Astrocyte of the hippocampus (primary cell): ENCODE data around the gene CMTM8.
A peak's percentile ranks its signal among the peaks of the same experiment; 100 is the strongest.

ENCODE experiments used
- DNase-seq: peaks from one replicate; pipeline ENCODE4 v3.0.0; 2011; ENCODE audit warnings: low read depth, low spot score

The CMTM8 gene

GRCh38 chr3:32335365-32336112 lies 97.1 kb downstream of the CMTM8 start:
- DNase-seq = no peak

DNA sequence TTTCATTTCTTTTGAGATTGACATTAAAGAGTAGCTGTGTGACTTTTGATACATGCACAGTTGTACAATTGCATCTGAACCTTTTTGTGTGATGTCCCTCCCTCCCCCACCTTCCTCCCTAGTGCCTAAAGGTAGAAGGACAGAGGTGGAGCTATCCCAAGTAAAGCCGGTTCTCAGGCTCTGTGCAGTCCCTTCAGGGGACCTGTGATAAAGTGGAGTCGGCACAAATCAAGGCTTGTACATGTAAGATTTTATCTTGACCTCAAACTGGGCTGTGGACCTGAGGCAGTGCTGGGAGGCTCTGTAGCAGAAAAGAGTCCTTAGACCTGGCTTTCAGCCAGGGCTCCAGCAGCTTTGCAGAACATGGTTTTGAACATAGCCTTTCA lies 97.6 kb downstream of the CMTM8 start:
- no peak for DNase-seq

DNA sequence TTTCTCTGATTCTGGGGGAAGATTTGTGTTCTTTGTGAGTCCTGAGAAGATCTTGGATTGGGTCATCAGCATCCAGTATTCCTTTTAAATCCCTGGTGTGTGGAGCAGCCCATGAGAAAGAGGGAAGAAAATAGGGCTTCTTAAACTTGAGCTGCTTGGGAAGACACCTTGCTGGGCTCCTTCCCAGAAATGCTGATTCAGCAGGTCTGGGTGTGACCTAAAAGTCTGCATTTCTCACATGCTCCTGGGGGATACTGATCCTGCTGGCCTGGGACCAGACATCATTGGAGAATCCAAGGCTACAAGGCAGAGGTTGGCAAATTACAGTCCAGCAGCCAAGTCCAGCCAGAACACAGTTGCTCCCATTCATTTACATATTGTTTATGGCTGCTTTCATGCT lies 99.0 kb downstream of the CMTM8 start:
- peak; percentile 25 for DNase-seq

- peak; percentile 68 for DNase-seq
Measured at GRCh38 chr3:32340039-32340438, 101.6 kb downstream of the CMTM8 start.

- DNase-seq = no peak
Measured at GRCh38 chr3:32340611-32341365, 102.3 kb downstream of the CMTM8 start.

DNA sequence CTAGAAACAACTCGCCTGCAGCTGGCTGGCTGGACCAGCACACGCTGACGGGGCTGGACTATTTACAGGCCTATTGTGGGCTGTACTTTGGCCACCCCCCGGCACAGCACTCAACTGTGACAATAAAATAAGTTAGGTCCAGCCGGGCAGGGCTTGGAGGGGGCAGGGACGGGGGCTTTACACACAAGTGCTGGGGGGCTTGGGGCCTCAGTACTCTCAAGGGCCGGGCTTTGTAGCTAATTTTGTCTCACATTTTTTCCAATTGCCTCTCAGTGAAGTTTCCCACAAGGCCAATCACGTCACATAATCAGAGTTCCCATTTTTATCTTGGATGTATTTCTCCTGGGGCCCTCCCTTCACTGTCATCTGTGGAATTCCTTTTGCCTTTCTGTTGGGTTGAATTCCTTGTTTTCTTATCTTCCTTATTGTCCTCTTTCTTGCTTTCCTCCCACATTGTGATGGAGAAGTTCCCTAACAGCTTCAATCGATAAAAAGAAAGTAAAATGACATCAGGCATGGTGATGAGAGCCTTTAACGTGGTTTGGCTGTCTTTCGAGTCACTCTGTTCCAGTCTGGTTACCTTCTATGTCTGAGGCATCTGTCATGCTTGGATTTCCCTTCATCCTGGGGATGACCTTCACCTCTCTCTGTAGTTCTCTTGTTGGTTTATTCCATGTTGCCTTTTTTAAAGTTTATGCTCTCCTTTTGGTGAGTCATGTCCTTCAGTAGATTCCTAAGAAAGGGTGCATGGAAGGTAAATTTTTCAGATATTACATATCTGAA lies 109.1 kb downstream of the CMTM8 start:
- no peak for DNase-seq

- DNase-seq = no peak
Measured at GRCh38 chr3:32349184-32349583, 110.7 kb downstream of the CMTM8 start.

GRCh38 chr3:32352563-32352962 lies 114.1 kb downstream of the CMTM8 start:
- DNase-seq = no peak

GRCh38 chr3:32353351-32353750 lies 114.9 kb downstream of the CMTM8 start:
- DNase-seq = no peak

DNA sequence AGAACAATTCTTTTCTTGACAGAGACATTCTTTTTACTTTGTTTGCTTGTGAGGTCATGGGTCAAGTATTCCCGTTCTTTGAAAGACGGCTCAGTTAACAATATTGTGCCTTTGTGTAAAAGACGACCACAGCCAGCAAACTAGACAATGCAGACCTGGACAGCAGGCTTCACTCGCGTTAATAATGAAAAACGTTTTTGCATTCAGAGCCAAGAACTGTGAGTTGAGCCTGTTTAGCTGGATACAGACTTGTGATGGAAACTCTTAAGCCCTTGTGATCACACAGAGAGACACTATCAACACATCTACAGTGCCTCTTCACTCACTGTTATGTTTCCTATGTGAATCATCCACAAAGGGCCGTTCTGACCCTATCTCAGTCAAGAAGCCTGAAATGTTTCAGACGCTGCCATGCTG lies 115.9 kb downstream of the CMTM8 start:
- peak; percentile 47 for DNase-seq

- peak; percentile 5 for DNase-seq
Measured at GRCh38 chr3:32355751-32356291, 117.3 kb downstream of the CMTM8 start.

- no peak for DNase-seq
Measured at GRCh38 chr3:32359766-32360492, 121.4 kb downstream of the CMTM8 start.

DNA sequence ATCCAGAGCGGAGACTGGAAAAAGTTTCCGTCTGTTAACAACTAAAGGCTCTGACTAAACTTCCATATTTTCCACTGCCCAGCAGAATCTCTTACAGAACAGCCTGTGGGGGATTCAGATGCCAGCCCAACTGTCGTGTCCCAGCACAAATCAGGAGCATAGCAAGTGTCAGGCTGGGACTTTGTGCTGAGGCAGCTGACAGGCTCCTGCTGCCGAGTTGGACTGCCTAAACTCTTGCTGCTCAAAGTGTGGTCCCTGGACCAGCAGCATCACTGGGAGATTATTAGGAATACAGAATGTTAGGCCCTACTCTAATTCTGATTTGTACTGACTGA lies 122.0 kb downstream of the CMTM8 start:
- DNase-seq = no peak

DNA sequence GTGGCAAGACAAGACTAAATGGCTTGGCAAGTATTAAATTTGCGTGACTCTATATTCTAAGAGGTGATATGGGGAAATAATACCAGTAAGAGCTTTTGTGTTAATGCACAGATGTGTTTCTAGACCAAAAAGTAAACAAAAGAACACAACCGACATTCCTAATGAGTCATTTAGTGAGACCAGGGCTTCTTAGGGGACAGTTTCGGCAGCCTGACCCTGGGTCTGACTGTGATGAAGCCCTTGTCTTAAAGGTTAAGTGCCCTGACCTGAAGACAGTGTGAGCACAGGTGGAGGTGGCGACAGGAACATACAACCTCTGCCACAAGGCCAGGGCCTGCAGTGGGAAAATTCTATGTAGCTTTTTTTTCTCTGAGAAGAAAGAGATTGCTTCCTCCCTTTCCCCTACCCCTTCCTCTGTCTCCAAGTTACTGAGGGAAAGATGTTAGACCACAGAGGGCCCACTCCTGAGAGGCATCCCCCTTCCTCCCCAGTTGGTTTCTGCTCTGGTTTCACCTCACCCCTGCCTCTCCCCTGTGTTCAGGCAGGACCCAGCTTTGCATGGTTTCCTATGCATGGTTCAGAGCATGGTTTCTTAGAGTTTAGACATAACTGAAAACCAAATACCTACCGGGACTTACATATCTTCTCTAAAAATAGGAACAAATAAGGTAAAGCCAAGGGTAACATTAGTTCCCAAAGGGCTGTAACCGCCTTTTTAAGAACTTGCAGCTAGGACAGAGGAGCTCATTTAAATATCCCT lies 128.3 kb downstream of the CMTM8 start:
- peak; percentile 28 for DNase-seq

DNA sequence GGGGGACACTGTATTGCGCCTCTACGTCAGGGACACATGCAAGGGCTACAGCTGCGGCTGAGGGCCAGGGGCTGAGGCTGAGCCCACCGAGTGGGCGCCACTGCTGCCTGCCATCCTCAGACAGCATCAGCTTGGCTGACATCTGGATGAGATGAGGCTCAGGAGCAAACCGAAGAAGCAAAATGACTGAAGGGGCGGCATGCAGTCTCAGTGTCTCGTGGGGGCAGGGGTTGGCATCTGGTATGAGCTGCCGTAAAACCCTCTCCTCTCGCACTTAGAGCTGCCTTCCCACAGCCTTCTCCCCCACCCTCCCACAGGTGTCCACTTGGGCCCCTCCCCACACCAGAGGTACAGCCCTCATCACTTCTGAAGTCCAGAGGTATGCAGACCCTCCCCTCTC lies 129.0 kb downstream of the CMTM8 start:
- no peak for DNase-seq

DNA sequence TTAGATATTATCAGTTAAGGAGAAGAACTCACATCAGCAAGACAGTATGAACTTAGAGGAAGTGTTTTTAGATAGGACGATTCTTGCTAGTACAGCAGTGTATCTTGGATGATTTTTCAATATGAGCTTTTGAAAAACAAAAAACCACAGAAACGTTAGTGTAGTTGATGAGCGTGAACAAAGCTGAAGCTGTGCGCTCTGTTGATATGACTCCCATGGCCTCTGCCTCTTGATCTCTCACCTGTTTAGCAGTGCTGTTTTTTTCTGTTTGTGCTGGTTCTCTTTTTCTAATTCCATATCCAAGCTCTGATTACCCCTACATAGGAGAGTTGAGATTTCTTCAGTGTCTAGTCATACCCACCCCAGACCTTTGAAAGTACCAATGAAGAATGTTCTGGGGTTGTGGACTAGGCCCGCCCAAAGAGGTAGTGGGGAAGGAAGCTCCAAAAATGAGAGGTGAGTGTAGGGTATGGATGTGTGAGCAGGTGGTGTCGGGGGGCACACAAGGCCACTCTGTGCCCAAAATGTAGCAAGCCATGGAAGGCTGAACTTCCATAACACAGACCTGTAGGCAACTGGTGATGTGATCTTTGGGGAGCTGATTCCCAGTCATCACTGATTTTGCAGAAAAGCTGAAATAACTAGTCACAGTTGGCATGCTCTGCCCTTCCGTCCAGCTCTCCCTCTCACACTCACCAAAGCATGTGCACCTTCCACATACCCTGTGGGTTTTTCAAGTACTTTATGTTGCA lies 133.2 kb downstream of the CMTM8 start:
- DNase-seq = no peak

DNA sequence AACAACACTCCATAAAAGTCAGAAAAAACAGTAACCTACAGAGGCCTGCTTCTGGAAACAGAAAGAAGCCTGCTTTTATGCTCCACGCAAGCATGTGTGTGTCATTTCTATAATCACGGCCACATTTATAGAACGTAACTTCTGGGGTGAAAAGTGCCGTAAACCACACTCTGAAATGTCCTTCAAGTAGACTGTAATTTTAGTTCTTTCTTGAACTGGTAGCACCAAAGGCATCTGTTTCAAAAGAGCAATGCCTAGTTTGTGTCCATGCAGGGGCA lies 133.7 kb downstream of the CMTM8 start:
- no peak for DNase-seq

DNA sequence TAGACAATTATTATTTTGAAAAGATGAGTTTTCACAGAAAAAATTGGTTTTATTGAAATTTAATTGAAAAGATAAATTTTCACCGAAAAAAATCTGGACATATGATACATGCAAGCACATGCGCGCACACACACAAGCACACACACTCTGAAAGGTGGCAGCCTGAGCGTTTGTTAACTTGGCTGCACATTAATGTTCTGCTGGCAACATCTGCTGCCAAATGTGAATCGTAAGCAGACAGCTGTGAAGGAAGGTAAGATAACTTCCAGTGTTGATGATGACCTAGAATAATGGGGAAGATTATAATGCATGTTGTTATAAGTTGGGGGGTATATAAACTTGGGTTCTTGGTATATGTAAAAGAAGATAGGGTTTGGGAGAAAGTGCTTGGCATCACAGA lies 134.8 kb downstream of the CMTM8 start:
- no peak for DNase-seq

DNA sequence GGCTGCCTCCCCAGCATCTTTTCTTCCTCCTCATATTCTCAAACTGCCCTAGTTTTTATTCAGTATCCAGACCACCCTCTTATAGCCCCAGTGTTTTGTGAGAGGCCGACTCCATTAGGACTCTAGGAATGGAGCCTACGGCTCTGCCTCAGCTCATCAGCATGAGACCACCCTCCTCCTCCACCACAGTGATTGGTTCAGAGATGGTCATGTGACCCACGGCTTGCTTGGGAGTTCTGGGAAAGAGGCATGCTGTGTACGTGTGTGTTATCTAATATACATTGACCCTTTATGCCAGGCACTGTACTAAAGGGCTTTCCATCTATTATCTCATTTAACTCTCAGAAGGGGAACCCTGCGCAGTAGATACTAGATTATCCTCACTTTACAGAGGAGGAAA lies 135.4 kb downstream of the CMTM8 start:
- no peak for DNase-seq
